OCI-LY1 (cell line): ENCODE data around the gene PAX3.

ENCODE experiments used
- H2AFZ ChIP-seq: fragments of 200-600 bp; sonication (generic), shearing (Covaris generic); 2 replicates; pipeline ENCODE4 v1.6.0; 2014; ENCODE audit warnings: antibody characterized with exemption, mild to moderate bottlenecking, low read length
- H3F3A ChIP-seq: fragments of 200-600 bp; sonication (generic), shearing (Covaris generic); 2 replicates; pipeline ENCODE4 v1.6.0; 2014; ENCODE audit warnings: mild to moderate bottlenecking, antibody characterized with exemption, low read length, moderate library complexity; ENCODE audit not compliant: insufficient read depth
- H3K27ac ChIP-seq: fragments of 200-600 bp; sonication (generic); 2 replicates; pipeline ENCODE4 v1.5.1; 2014; ENCODE audit warnings: low read length, mixed run types, mild to moderate bottlenecking, low read depth; ENCODE audit not compliant: poor library complexity, severe bottlenecking
- H3K27me3 ChIP-seq: fragments of 200-600 bp; sonication (generic); 2 replicates; pipeline ENCODE4 v1.6.0; 2014; ENCODE audit warnings: antibody characterized with exemption, mild to moderate bottlenecking, low read length, moderate library complexity; ENCODE audit not compliant: insufficient read depth
- H3K36me3 ChIP-seq: fragments of 200-600 bp; sonication (generic); 2 replicates; pipeline ENCODE4 v1.6.1; 2014; ENCODE audit warnings: mild to moderate bottlenecking, antibody characterized with exemption, low read length, moderate library complexity, mixed read lengths; ENCODE audit not compliant: insufficient read depth
- H3K4me1 ChIP-seq: fragments of 200-600 bp; sonication (generic); 2 replicates; pipeline ENCODE4 v1.5.1; 2014; ENCODE audit warnings: mild to moderate bottlenecking, low read length, moderate library complexity; ENCODE audit not compliant: insufficient read depth, severe bottlenecking
- H3K4me2 ChIP-seq: fragments of 200-600 bp; sonication (generic), shearing (Covaris generic); 2 replicates; pipeline ENCODE4 v1.6.1; 2014; ENCODE audit warnings: low read length
- H3K4me3 ChIP-seq: fragments of 200-600 bp; sonication (generic); 2 replicates; pipeline ENCODE4 v1.5.1; 2014; ENCODE audit warnings: low read length, low read depth, mild to moderate bottlenecking, mixed read lengths; ENCODE audit not compliant: poor library complexity, severe bottlenecking
- H3K79me2 ChIP-seq: fragments of 200-600 bp; shearing (Covaris generic); 2 replicates; pipeline ENCODE4 v1.6.1; 2016; ENCODE audit warnings: mixed run types, low read length, mixed read lengths; ENCODE audit not compliant: insufficient read depth
- H3K9ac ChIP-seq: fragments of 200-600 bp; sonication (generic), shearing (Covaris generic); 2 replicates; pipeline ENCODE4 v1.6.1; 2014; ENCODE audit warnings: mild to moderate bottlenecking, low read length, mixed read lengths
- H3K9me2 ChIP-seq: fragments of 200-600 bp; sonication (generic), shearing (Covaris generic); 2 replicates; pipeline ENCODE4 v1.6.1; 2014; ENCODE audit warnings: low read depth, mild to moderate bottlenecking, low read length, mixed read lengths
- H3K9me3 ChIP-seq: fragments of 200-600 bp; shearing (Covaris generic); 2 replicates; pipeline ENCODE4 v1.6.1; 2014; ENCODE audit warnings: low read length, mixed read lengths
- H4K20me1 ChIP-seq: fragments of 200-600 bp; sonication (generic), shearing (Covaris generic); 2 replicates; pipeline ENCODE4 v1.6.0; 2016; ENCODE audit warnings: mild to moderate bottlenecking, low read length; ENCODE audit not compliant: insufficient read depth
- CTCF ChIP-seq: fragments of 200-600 bp; sonication (generic), shearing (Covaris generic); IDR thresholded peaks from 2 replicates; pipeline ENCODE4 v1.5.1; 2017; ENCODE audit warnings: mild to moderate bottlenecking, antibody characterized with exemption, low read length, moderate library complexity, mixed read lengths
- EZH2 ChIP-seq: fragments of 200-600 bp; sonication (generic), shearing (Covaris generic); IDR thresholded peaks from 2 replicates; pipeline ENCODE4 v1.8.0; 2017; ENCODE audit warnings: borderline replicate concordance, mixed run types, mild to moderate bottlenecking, antibody characterized with exemption, low read length, moderate library complexity, mixed read lengths

PAX3 gene

GRCh38 chr2:222283634-222284033 lies 15.2 kb downstream of the PAX3 start:
- Histone ChIP-seq H3K27ac (no peak overlapping the region), H3K4me1 (no peaks in the 10 kb centered on the region), H3K36me3 (no peaks in the 10 kb centered on the region), H3K9ac (no peak overlapping the region), H2AFZ (no peak overlapping the region), H3K9me2 (no peaks in the 10 kb centered on the region), H3K4me3 (no peak overlapping the region), H4K20me1 (no peaks in the 10 kb centered on the region), H3F3A (no peaks in the 10 kb centered on the region), H3K79me2 (no peaks in the 10 kb centered on the region), H3K4me2 (no peak overlapping the region), H3K27me3 (no peaks in the 10 kb centered on the region), H3K9me3 (no peaks in the 10 kb centered on the region)
- TF ChIP-seq EZH2 (no peak), CTCF (no peak)

- H3K4me2 ChIP-seq, result no peak overlapping the region
- no peaks in the 10 kb centered on the region for H4K20me1 ChIP-seq
- H3K4me1 ChIP-seq, result no peaks in the 10 kb centered on the region
- no peak overlapping the region for H2AFZ ChIP-seq
- no peaks in the 10 kb centered on the region for H3K9me2 ChIP-seq
- H3K9me3 ChIP-seq, result no peaks in the 10 kb centered on the region
- no peak overlapping the region for H3K4me3 ChIP-seq
- TF ChIP-seq EZH2 (no peak), CTCF (no peak)
- no peaks in the 10 kb centered on the region for H3F3A ChIP-seq
- no peak overlapping the region for H3K27ac ChIP-seq
- H3K79me2 ChIP-seq, result no peaks in the 10 kb centered on the region
- no peaks in the 10 kb centered on the region for H3K36me3 ChIP-seq
- no peak overlapping the region for H3K9ac ChIP-seq
- no peaks in the 10 kb centered on the region for H3K27me3 ChIP-seq
Observed at GRCh38 chr2:222281506-222281905, 17.3 kb downstream of the PAX3 start.

GRCh38 chr2:222280795-222281194 lies 18.0 kb downstream of the PAX3 start:
- no peaks in the 10 kb centered on the region for H3K79me2 ChIP-seq
- no peak overlapping the region for H2AFZ ChIP-seq
- H4K20me1 ChIP-seq, result no peaks in the 10 kb centered on the region
- no peak overlapping the region for H3K27ac ChIP-seq
- no peaks in the 10 kb centered on the region for H3K27me3 ChIP-seq
- no peak overlapping the region for H3K9ac ChIP-seq
- no peaks in the 10 kb centered on the region for H3F3A ChIP-seq
- H3K36me3 ChIP-seq, result no peaks in the 10 kb centered on the region
- H3K9me3 ChIP-seq, result no peaks in the 10 kb centered on the region
- no peaks in the 10 kb centered on the region for H3K9me2 ChIP-seq
- H3K4me1 ChIP-seq, result no peaks in the 10 kb centered on the region
- H3K4me2 ChIP-seq, result no peak overlapping the region
- TF ChIP-seq EZH2 (no peak), CTCF (no peak)
- H3K4me3 ChIP-seq, result no peak overlapping the region
